Ovary (tissue), 3 donors: ENCODE data around the gene P2RX2.

Experiments
- CTCF ChIP-seq, 3 donors: fragments of 450-650 bp in 2 of 3; fragments of 200-600 bp in 1 of 3; IDR thresholded peaks; one replicate each; pipeline versions ENCODE4 v1.5.1 to v1.8.0; 2016 to 2022; ENCODE audit warnings: antibody characterized with exemption in 3 of 3, mild to moderate bottlenecking in 1 of 3
- EP300 ChIP-seq: sonication (generic); formaldehyde crosslinking; IDR thresholded peaks from one replicate; pipeline ENCODE4 v1.6.1; 2017; ENCODE audit warnings: antibody characterized with exemption
- POLR2A ChIP-seq: fragments of 450-650 bp; IDR thresholded peaks from one replicate; pipeline ENCODE4 v1.6.1; 2017; ENCODE audit warnings: antibody characterized with exemption, mild to moderate bottlenecking, moderate library complexity
- donor health status: DM: no; HTN: no; CAD: no.

- TF ChIP-seq EP300 (no peak), POLR2A (no peak), CTCF (IDR thresholded peaks at IDR 0.05) (no peak)
These were observed 31.6 kb upstream of the P2RX2 start for GRCh38 chr12:132586929-132587328.
